IMR-90 (cell line): ENCODE results near the gene ZBTB22. TPM values are rescaled to one million over a fixed set of nuclear protein-coding genes. Genes with fewer than 3 reads are reported as not detected.

ENCODE experiments used
- ATAC-seq: fragments of 200-7000 bp; cut with Tn5 transposase; 2 replicates; pipeline ENCODE4 v1.9.1; 2020; ENCODE audit warnings: low read depth, mild to moderate bottlenecking, moderate library complexity
- BruUV-seq: library from RNA; stranded (reverse); fragments of 400-500 nt; replicated peaks from 2 replicates; lab custom pipeline; 2021; lab: Mats Ljungman, UMichigan
- CTCF ChIA-PET: fragments of 300-600 bp; formaldehyde crosslinking; extraction: SDS; loops from one replicate; lab custom pipeline; 2021; ENCODE audit warnings: antibody characterized with exemption; lab: Yijun Ruan, JAX
- POLR2A ChIA-PET: fragments of 300-600 bp; sonication (Branson Sonifier 250); formaldehyde crosslinking; loops from one replicate; lab custom pipeline; 2022; ENCODE audit warnings: antibody characterized with exemption; ENCODE audit not compliant: unreplicated experiment; lab: Charles Lee
- DNase-seq: peaks from one replicate; pipeline ENCODE4 v3.0.0; 2013
- H2AFZ ChIP-seq: replicated peaks from 2 replicates; pipeline ENCODE3; 2013; ENCODE audit warnings: low read length, mild to moderate bottlenecking; ENCODE audit not compliant: poor library complexity
- H2AK5ac ChIP-seq: 2 replicates; pipeline ENCODE4 v1.6.1; 2013; ENCODE audit warnings: low read depth, low read length, inconsistent platforms
- H2AK9ac ChIP-seq: replicated peaks from 2 replicates; pipeline ENCODE3; 2013; ENCODE audit warnings: mild to moderate bottlenecking, low read depth, low read length, moderate library complexity; ENCODE audit not compliant: poor library complexity
- H2BK120ac ChIP-seq: 2 replicates; pipeline ENCODE4 v1.6.1; 2013; ENCODE audit warnings: low read depth, low read length, inconsistent platforms
- H2BK15ac ChIP-seq: 3 replicates; pipeline ENCODE4 v1.6.1; 2013; ENCODE audit warnings: low read depth, low read length, inconsistent platforms
- H2BK20ac ChIP-seq: 2 replicates; pipeline ENCODE4 v1.6.1; 2013; ENCODE audit warnings: low read depth, mild to moderate bottlenecking, inconsistent platforms, low read length, moderate library complexity
- H2BK5ac ChIP-seq: 2 replicates; pipeline ENCODE4 v1.6.1; 2013; ENCODE audit warnings: mild to moderate bottlenecking, low read depth, low read length, inconsistent platforms; ENCODE audit not compliant: poor library complexity, severe bottlenecking
- H3K14ac ChIP-seq: replicated peaks from 2 replicates; pipeline ENCODE4 v1.6.1; 2013; ENCODE audit warnings: low read depth, low read length, inconsistent platforms
- H3K18ac ChIP-seq: 2 replicates; pipeline ENCODE4 v1.6.1; 2013; ENCODE audit warnings: low read depth, low read length, control low read depth
- H3K23ac ChIP-seq: 2 replicates; pipeline ENCODE4 v1.6.1; 2013; ENCODE audit warnings: low read depth, low read length, inconsistent platforms
- H3K27ac ChIP-seq: 2 replicates; pipeline ENCODE4 v1.5.1; 2013; ENCODE audit warnings: mild to moderate bottlenecking, control low read depth, low read length; ENCODE audit not compliant: insufficient read depth
- H3K27me3 ChIP-seq: 2 replicates; pipeline ENCODE4 v1.6.1; 2013; ENCODE audit warnings: low read length; ENCODE audit not compliant: control insufficient read depth, insufficient read depth
- H3K36me3 ChIP-seq: 2 replicates; pipeline ENCODE4 v1.6.1; 2013; ENCODE audit warnings: low read length, mixed read lengths; ENCODE audit not compliant: control insufficient read depth, insufficient read depth
- H3K4ac ChIP-seq: 2 replicates; pipeline ENCODE4 v1.6.1; 2013; ENCODE audit warnings: low read depth, low read length, inconsistent platforms
- H3K4me1 ChIP-seq: 2 replicates; pipeline ENCODE4 v1.6.1; 2013; ENCODE audit warnings: low read length, mixed read lengths; ENCODE audit not compliant: control insufficient read depth, insufficient read depth
- H3K4me2 ChIP-seq: 2 replicates; pipeline ENCODE4 v1.6.1; 2013; ENCODE audit warnings: low read depth, mild to moderate bottlenecking, control low read depth, low read length, moderate library complexity
- H3K4me3 ChIP-seq: 2 replicates; pipeline ENCODE4 v1.5.1; 2013; ENCODE audit warnings: low read depth, mild to moderate bottlenecking, control low read depth, low read length, moderate library complexity; ENCODE audit not compliant: insufficient read depth
- H3K56ac ChIP-seq: 2 replicates; pipeline ENCODE4 v1.6.1; 2013; ENCODE audit warnings: low read length, inconsistent platforms; ENCODE audit not compliant: insufficient read depth; ENCODE audit errors: extremely low read depth
- H3K79me1 ChIP-seq, 2 experiments: 2 replicates each; pipeline ENCODE4 v1.6.1; 2013; ENCODE audit warnings: low read length in 2 of 2, inconsistent platforms in 1 of 2, low read depth in 1 of 2
- H3K9ac ChIP-seq: 2 replicates; pipeline ENCODE4 v1.6.1; 2013; ENCODE audit warnings: low read depth, low read length, control low read depth
- H3K9me1 ChIP-seq: 2 replicates; pipeline ENCODE4 v1.6.1; 2013; ENCODE audit warnings: low read length, inconsistent platforms; ENCODE audit not compliant: insufficient read depth
- H3K9me3 ChIP-seq: 2 replicates; pipeline ENCODE4 v1.6.1; 2013; ENCODE audit warnings: low read length; ENCODE audit not compliant: control insufficient read depth, insufficient read depth
- H4K20me1 ChIP-seq: 2 replicates; pipeline ENCODE4 v1.6.1; 2013; ENCODE audit warnings: low read length, inconsistent platforms; ENCODE audit not compliant: insufficient read depth
- H4K5ac ChIP-seq: 2 replicates; pipeline ENCODE4 v1.6.1; 2013; ENCODE audit warnings: mild to moderate bottlenecking, low read depth, low read length, control low read depth
- H4K8ac ChIP-seq, 2 experiments: 2 replicates each; pipeline ENCODE4 v1.6.1; 2013; ENCODE audit warnings: low read depth in 2 of 2, low read length in 2 of 2, control low read depth in 1 of 2, inconsistent platforms in 1 of 2
- H4K91ac ChIP-seq: 2 replicates; pipeline ENCODE4 v1.6.1; 2013; ENCODE audit warnings: low read depth, low read length, inconsistent platforms; ENCODE audit not compliant: insufficient read depth
- BHLHE40 ChIP-seq: fragments of 150-350 bp; IDR thresholded peaks from 2 replicates; pipeline ENCODE4 v1.6.1; 2016; ENCODE audit warnings: mild to moderate bottlenecking, low read depth, low read length
- CEBPB ChIP-seq: IDR thresholded peaks from 2 replicates; pipeline ENCODE4 v1.6.1; 2012; ENCODE audit warnings: low read depth, low read length, improper control_type of control experiment
- CHD1 ChIP-seq: IDR thresholded peaks from 2 replicates; pipeline ENCODE4 v1.6.1; 2012; ENCODE audit warnings: low read depth, low read length, improper control_type of control experiment
- MXI1 ChIP-seq: IDR thresholded peaks from 2 replicates; pipeline ENCODE4 v1.6.1; 2012; ENCODE audit warnings: low read depth, mild to moderate bottlenecking, low read length, moderate library complexity, borderline replicate concordance
- NFE2L2 ChIP-seq: fragments of 150-350 bp; IDR thresholded peaks from 2 replicates; pipeline ENCODE4 v1.6.1; 2016; ENCODE audit warnings: low read depth, mild to moderate bottlenecking, low read length
- POLR2A ChIP-seq: IDR thresholded peaks from 2 replicates; pipeline ENCODE4 v1.6.1; 2012; ENCODE audit warnings: mild to moderate bottlenecking, low read depth, low read length
- RAD21 ChIP-seq: IDR thresholded peaks from 2 replicates; pipeline ENCODE4 v1.6.1; 2012; ENCODE audit warnings: low read length, improper control_type of control experiment
- RFX5 ChIP-seq: IDR thresholded peaks from 2 replicates; pipeline ENCODE4 v1.8.0; 2012; ENCODE audit warnings: low read depth, mild to moderate bottlenecking, low read length, moderate library complexity
- SMC3 ChIP-seq: fragments of 150-350 bp; IDR thresholded peaks from 2 replicates; pipeline ENCODE4 v1.6.1; 2016; ENCODE audit warnings: low read depth, mild to moderate bottlenecking, antibody characterized with exemption, low read length, moderate library complexity
- WGBS, 2 experiments: methylation state at CpG; one replicate each; pipeline versions ENCODE4 v1.1.5 to v1.1.7; 2013; ENCODE audit warnings: missing lambda C conversion rate in 2 of 2; ENCODE audit not compliant: insufficient read length in 1 of 2; ENCODE audit errors: extremely low coverage in 2 of 2; 5-methylcytosine and 5-hydroxymethylcytosine counted together
- dilution Hi-C: fragments of 300-500 bp; cut with HindIII; formaldehyde crosslinking; loops from one replicate; pipeline ENCODE4 v1.14.3; 2018; ENCODE audit warnings: low sequenced_read_pairs; ENCODE audit not compliant: unreplicated experiment
- in situ Hi-C: fragments of 300-500 bp; cut with MboI; formaldehyde crosslinking; loops from 3 replicates; pipeline ENCODE4 v1.14.3; 2019; ENCODE audit warnings: low sequenced_read_pairs, inconsistent platforms, mixed read lengths
- intact Hi-C: fragments of 100-400 bp; cut with micrococcal nuclease; formaldehyde crosslinking; loops from 2 replicates; pipeline ENCODE4 v1.10.0; 2022
- polyA plus RNA-seq, 3 experiments: library from polyadenylated mRNA; depleted of rRNA; stranded (reverse); fragments of >200 nt; gene quantifications; 2 replicates each; pipeline ENCODE4 v1.2.3, GENCODE V29; 2012; ENCODE audit warnings: low replicate concordance in 1 of 3
- total RNA-seq: library from RNA; depleted of rRNA; stranded (reverse); fragments of >200 nt; gene quantifications from 2 replicates; pipeline ENCODE4 v1.2.3, GENCODE V29; 2012
- TF ChIP-seq, protein P1 (sequence below): fragments of 150-350 bp; IDR thresholded peaks from 2 replicates; pipeline ENCODE4 v1.6.1; 2017; ENCODE audit warnings: mild to moderate bottlenecking, antibody characterized with exemption, low read length, low read depth

Gene ZBTB22
- total and polyA plus RNA-seq, 2 of the 4 experiments (the other 2 are of a cell fraction): 6.8 to 13.0 TPM

DNA sequence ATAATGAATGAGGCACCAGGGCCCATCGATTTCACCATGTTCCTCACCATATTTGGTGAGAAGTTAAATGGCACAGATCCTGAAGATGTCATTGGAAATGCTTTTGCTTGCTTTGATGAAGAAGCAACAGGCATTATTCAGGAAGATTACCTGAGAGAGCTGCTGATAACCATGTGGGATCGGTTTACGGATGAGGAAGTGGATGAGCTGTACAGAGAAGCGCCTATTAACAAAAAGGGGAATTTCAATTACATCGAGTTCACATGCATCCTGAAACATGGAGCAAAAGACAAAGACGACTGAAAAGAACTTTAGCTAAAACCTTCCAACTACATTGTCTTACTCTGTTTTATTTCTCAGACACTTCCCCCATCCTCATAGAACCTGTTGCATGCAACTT, 21.6 kb upstream of the ZBTB22 start:
- Histone ChIP-seq H3K4me3 (no peak overlapping the region), H3K27ac (no peak overlapping the region), H3K4ac (no peak overlapping the region), H2AFZ (no peak overlapping the region), H2AK5ac (no peak overlapping the region), H3K14ac (no peak overlapping the region), H3K79me1 (no peaks in the 10 kb centered on the region), H4K20me1 (no peaks in the 10 kb centered on the region), H2AK9ac (no peak overlapping the region), H2BK15ac (no peak overlapping the region), H4K8ac (no peak overlapping the region), H3K56ac (no peak overlapping the region), H3K23ac (no peak overlapping the region), H2BK5ac (no peak overlapping the region), H3K18ac (no peak overlapping the region), H2BK120ac (no peak overlapping the region), H4K5ac (no peak overlapping the region), H3K36me3 (no peaks in the 10 kb centered on the region), H2BK20ac (no peak overlapping the region), H3K4me1 (no peaks in the 10 kb centered on the region), H3K4me2 (no peak overlapping the region), H3K9me3 (no peaks in the 10 kb centered on the region), H3K9me1 (no peaks in the 10 kb centered on the region), H4K91ac (no peak overlapping the region), H3K27me3 (peaks cover 3% of the 10 kb centered on the region), H3K9ac (no peak overlapping the region)
- no TSS peak for BruUV-seq
- TF ChIP-seq SMC3: no peak
- no peak for TF ChIP-seq CEBPB
- TF ChIP-seq RFX5: no peak
- TF ChIP-seq NFE2L2: no peak
- TF ChIP-seq BHLHE40: no peak
- no peak for TF ChIP-seq MXI1
- TF ChIP-seq CHD1: no peak
- no peak for TF ChIP-seq RAD21
- TF ChIP-seq, protein P1, sequence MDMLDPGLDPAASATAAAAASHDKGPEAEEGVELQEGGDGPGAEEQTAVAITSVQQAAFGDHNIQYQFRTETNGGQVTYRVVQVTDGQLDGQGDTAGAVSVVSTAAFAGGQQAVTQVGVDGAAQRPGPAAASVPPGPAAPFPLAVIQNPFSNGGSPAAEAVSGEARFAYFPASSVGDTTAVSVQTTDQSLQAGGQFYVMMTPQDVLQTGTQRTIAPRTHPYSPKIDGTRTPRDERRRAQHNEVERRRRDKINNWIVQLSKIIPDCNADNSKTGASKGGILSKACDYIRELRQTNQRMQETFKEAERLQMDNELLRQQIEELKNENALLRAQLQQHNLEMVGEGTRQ: no peak
- no peak for TF ChIP-seq POLR2A
- in situ Hi-C loops (no loop called here), intact Hi-C loops (no loop called here), dilution Hi-C loops (no loop called here)
- DNase-seq (no peak), ATAC-seq (no peak)
- no CpG with 5 or more reads among the region's 6 CpGs for WGBS, 2 experiments
- ChIA-PET CTCF (no interaction called here), POLR2A (no interaction called here)
